H1 (cell line): ENCODE data around the gene ACOT7.

Experiments
- HDAC6 ChIP-seq: IDR thresholded peaks from one replicate; pipeline ENCODE4 v1.7.1; 2012; ENCODE audit warnings: low read depth, mild to moderate bottlenecking, inconsistent platforms, low read length, moderate library complexity
- POLR2AphosphoS5 ChIP-seq: IDR thresholded peaks from 2 replicates; pipeline ENCODE4 v1.6.1; 2011; ENCODE audit warnings: low read depth, low read length
- SP1 ChIP-seq: IDR thresholded peaks from 2 replicates; pipeline ENCODE4 v1.6.1; 2011; ENCODE audit warnings: low read depth, low read length
- YY1 ChIP-seq: IDR thresholded peaks from 2 replicates; pipeline ENCODE4 v1.6.1; 2011; ENCODE audit warnings: low read depth, mild to moderate bottlenecking, low read length
- TF ChIP-seq, protein P1 (sequence below), 3 experiments: IDR thresholded peaks; 1 replicate in 2 of 3; 2 replicates in 1 of 3; pipeline versions ENCODE4 v1.5.1 to v1.6.1; 2011; ENCODE audit warnings: low read length in 3 of 3, mild to moderate bottlenecking in 3 of 3, inconsistent platforms in 2 of 3, low read depth in 1 of 3, moderate library complexity in 1 of 3; ENCODE audit not compliant: insufficient read depth in 1 of 3; ENCODE audit errors: control extremely low read depth in 1 of 3

DNA sequence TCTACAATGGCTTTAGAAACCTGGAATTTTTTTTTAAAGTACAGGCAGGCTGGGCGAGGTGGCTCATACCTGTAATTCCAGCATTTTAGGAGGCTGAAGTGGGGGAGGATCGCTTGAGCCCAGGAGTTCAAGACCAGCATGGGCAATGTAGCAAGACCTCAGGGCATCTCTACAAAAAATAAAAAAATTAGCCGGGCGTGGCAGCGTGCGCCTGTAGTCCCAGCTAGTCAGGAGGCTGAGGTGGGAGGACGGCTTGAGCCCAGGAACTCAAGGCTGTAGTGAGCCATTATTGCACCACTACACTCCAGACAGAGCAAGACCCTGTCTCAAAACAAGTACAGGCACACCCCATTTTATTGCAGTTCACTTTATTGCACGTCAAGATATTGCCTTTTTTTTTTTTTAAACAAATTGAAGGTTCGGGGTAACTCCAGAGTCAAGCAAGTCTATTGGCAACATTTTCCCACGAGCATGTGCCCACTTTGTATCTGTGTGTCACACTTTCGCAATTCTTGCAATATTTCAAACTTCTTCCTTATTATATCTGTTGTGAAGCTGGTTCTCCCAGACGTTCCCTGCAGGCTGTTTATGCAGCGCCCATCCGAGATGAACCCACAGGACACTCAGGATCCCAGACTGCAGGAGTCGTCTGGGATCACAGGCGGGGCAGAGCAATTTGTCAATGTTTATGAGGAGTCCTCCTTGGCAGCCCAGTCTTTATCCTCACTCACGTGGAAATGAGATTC lies 21.5 kb upstream of the ACOT7 start:
- TF ChIP-seq, protein P1, sequence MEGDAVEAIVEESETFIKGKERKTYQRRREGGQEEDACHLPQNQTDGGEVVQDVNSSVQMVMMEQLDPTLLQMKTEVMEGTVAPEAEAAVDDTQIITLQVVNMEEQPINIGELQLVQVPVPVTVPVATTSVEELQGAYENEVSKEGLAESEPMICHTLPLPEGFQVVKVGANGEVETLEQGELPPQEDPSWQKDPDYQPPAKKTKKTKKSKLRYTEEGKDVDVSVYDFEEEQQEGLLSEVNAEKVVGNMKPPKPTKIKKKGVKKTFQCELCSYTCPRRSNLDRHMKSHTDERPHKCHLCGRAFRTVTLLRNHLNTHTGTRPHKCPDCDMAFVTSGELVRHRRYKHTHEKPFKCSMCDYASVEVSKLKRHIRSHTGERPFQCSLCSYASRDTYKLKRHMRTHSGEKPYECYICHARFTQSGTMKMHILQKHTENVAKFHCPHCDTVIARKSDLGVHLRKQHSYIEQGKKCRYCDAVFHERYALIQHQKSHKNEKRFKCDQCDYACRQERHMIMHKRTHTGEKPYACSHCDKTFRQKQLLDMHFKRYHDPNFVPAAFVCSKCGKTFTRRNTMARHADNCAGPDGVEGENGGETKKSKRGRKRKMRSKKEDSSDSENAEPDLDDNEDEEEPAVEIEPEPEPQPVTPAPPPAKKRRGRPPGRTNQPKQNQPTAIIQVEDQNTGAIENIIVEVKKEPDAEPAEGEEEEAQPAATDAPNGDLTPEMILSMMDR (IDR thresholded peaks at IDR 0.05; ENCODE audit: control extremely low read depth in 1 of 3, insufficient read depth in 1 of 3, low read depth in 1 of 3, low read length in 3 of 3), result no peak
- TF ChIP-seq SP1 (no peak), HDAC6 (no peak), POLR2AphosphoS5 (no peak), YY1 (no peak)
